ENCODE measurements around the gene ISOC2. TPM values are rescaled to one million over a fixed set of nuclear protein-coding genes. Genes with fewer than 3 reads are reported as not detected.

Gene ISOC2
- total and polyA plus RNA-seq, 8 donors: 19.8 to 348 (median 70.7) TPM

DNA sequence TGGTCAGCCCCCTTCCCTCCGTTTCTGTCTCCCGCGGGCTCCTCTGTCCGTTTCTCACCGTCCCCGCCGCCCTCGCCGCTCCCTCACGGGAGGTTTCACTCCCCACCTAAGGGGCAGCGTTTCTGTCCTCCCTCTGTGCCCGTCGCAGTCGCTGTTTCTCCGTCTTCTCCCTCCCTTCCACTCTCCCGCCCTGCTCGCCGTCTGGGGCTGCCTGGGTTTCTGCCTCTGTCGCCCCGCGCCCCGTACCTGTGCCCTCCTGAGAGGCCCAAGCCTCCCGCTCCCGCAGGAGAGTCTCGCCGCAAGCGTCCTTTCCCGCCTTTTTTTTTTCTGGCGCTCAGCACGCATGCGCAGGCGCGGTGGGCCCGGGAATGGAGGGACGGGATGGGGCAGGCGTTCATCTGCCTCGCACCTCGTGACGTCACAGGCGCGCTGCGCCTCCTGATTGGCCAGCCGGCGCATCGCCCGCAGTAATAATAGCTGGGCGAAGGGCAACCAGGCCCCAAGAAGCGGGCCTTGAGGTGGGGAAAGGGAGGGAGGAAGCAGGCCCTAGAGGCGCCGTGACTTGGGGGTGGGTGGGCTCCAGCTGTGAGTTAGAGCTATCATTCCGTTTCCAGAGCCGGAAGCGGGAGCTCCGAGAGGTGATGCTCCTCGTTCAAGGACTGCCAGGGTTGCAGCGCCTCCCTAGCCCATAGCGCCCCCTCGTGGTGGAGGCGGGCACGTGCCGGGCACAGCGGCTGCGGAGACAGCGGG lies 42.2 kb upstream of the ISOC2 start:
- TF ChIP-seq POLR2A (IDR thresholded peaks at IDR 0.05) (no peak), CTCF (IDR thresholded peaks at IDR 0.05) (peak in 6 of 7 experiments; percentile 85 to 99 (median 98)), EP300 (IDR thresholded peaks at IDR 0.05) (no peak), POLR2AphosphoS5 (IDR thresholded peaks at IDR 0.05) (peak in 1 of 3 donors; percentile 55)
- no peaks in the 10 kb centered on the region for H3K27me3 ChIP-seq
- H3K9me3 ChIP-seq: no peaks in the 10 kb centered on the region
- 10 to 15% (median 12%) methylated on average over 60 to 64 of the region's 64 CpGs for WGBS, 5 donors
- H3K36me3 ChIP-seq: peaks cover 0 to 32% (median 12%) of the 10 kb centered on the region in 4 donors
- peaks cover 0 to 21% (median 10%) of the 10 kb centered on the region in 4 donors for H3K4me1 ChIP-seq
- H3K27ac ChIP-seq: peak overlapping the region; percentile 49 to 88 (median 83)
- DNase-seq: peak; percentile 96 to 97
- intact Hi-C loops (cut with DNase I; ENCODE audit: low total_unique reads): loop anchor here (5.0 kb wide), 1 partner anchor 36 kb away; no protein-coding TSS in a partner anchor
- peak overlapping the region; percentile 44 to 47 (median 46) for H3K4me3 ChIP-seq

DNA sequence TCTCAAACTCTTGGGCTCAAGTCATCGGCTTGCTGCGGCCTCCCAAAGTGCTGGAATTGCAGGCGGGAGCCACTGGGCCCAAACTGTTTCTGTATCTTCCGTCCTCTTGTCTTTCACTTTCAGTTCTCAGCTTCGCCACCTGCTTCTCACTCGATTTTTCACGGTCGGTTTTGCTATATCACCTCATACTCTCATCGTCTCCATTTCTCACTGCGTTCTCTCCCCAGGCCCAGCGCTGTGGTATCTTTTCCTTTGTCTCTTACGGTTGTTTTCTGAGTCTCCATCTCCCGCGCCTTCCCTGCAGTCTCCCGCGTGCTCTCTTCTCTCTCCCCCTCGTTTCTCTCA lies 41.7 kb upstream of the ISOC2 start:
- H3K4me1 ChIP-seq: peaks cover 0 to 26% (median 10%) of the 10 kb centered on the region in 4 donors
- no peak overlapping the region for H3K27ac ChIP-seq
- intact Hi-C loops (cut with DNase I; ENCODE audit: low total_unique reads): loop anchor here (5.0 kb wide), 1 partner anchor 36 kb away; no protein-coding TSS in a partner anchor
- no peak for DNase-seq
- TF ChIP-seq EP300 (IDR thresholded peaks at IDR 0.05) (no peak), POLR2A (IDR thresholded peaks at IDR 0.05) (no peak), CTCF (IDR thresholded peaks at IDR 0.05) (no peak), POLR2AphosphoS5 (IDR thresholded peaks at IDR 0.05) (no peak)
- peaks cover 0 to 37% (median 13%) of the 10 kb centered on the region in 4 donors for H3K36me3 ChIP-seq
- H3K4me3 ChIP-seq: peak overlapping the region; percentile 44 to 47 (median 46)
- no peaks in the 10 kb centered on the region for H3K27me3 ChIP-seq
- 75 to 87% (median 81%) methylated on average over 17 of the region's 17 CpGs for WGBS, 5 donors
- no peaks in the 10 kb centered on the region for H3K9me3 ChIP-seq

DNA sequence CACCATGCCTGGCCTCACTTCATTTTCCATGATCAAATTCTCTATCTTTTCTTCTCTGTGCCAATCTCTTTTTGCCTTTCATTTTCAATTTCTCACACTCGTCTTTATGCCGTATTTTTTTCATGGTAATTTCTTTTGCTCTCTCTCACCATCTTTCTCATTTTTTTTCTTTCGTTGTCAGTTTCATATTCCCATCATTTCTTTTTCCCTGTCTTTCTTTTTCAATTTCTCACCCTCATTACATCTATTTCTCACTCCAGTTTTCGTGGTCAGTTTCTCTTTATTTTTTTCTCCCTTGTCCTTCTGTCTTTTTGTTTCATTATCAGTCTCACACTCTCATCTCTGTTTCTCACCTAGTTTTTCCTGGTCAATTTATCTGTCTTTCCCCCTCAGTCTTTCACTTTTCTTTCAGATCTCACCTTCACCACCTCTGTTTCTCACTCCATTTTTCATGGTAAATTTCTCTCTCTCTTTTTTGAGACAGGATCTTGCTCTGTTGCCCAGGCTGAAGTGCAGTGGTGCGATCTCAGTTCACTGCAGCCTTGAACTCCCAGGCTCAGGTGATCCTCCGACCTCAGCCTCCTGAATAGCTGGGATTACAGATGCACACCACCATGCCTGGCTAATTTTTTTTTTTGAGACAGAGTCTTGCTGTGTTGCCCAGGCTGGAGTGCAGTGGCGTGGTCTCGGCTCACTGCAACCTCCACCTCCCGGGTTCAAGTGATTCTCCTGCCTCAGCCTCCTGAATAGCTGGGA lies 40.9 kb upstream of the ISOC2 start:
- peaks cover 0 to 39% (median 15%) of the 10 kb centered on the region in 4 donors for H3K36me3 ChIP-seq
- H3K9me3 ChIP-seq: no peaks in the 10 kb centered on the region
- H3K4me3 ChIP-seq: no peak overlapping the region
- 88 to 95% (median 91%) methylated on average over 9 of the region's 9 CpGs for WGBS, 5 donors
- no peak for DNase-seq
- TF ChIP-seq POLR2A (IDR thresholded peaks at IDR 0.05) (no peak), EP300 (IDR thresholded peaks at IDR 0.05) (no peak), POLR2AphosphoS5 (IDR thresholded peaks at IDR 0.05) (no peak), CTCF (IDR thresholded peaks at IDR 0.05) (no peak)
- H3K27ac ChIP-seq: no peak overlapping the region
- H3K27me3 ChIP-seq: no peaks in the 10 kb centered on the region
- intact Hi-C loops (cut with DNase I; ENCODE audit: low total_unique reads): loop anchor here (5.0 kb wide), 1 partner anchor 35 kb away; no protein-coding TSS in a partner anchor
- peaks cover 0 to 29% (median 10%) of the 10 kb centered on the region in 4 donors for H3K4me1 ChIP-seq

- Histone ChIP-seq H3K27me3 (no peaks in the 10 kb centered on the region), H3K36me3 (peaks cover 0 to 39% (median 15%) of the 10 kb centered on the region in 4 donors), H3K4me3 (no peak overlapping the region), H3K27ac (no peak overlapping the region), H3K4me1 (peaks cover 0 to 29% (median 10%) of the 10 kb centered on the region in 4 donors), H3K9me3 (no peaks in the 10 kb centered on the region)
- DNase-seq: no peak
- TF ChIP-seq EP300 (IDR thresholded peaks at IDR 0.05): no peak
- no peak for TF ChIP-seq POLR2AphosphoS5 (IDR thresholded peaks at IDR 0.05)
- TF ChIP-seq POLR2A (IDR thresholded peaks at IDR 0.05): no peak
- no peak for TF ChIP-seq CTCF (IDR thresholded peaks at IDR 0.05)
- intact Hi-C loops (cut with DNase I; ENCODE audit: low total_unique reads): loop anchor here (5.0 kb wide), 1 partner anchor 33 kb away; no protein-coding TSS in a partner anchor
- 90 to 98% (median 96%) methylated on average over 12 to 26 of the region's 26 CpGs for WGBS, 5 donors
These were observed 39.0 kb upstream of the ISOC2 start for GRCh38 chr19:55500368-55500952.
